Adipose tissue (tissue), 3 donors: Measurements from ENCODE around the gene ATP5F1E. TPM values are rescaled to one million over a fixed set of nuclear protein-coding genes. Genes with fewer than 3 reads are reported as not detected.

Experiments used
- H3K27ac ChIP-seq: one replicate; pipeline ENCODE4 v1.5.1; 2013; ENCODE audit warnings: low read depth, low read length
- WGBS, 3 donors: extraction: QIAGEN DNeasy Blood & Tissue Kit; methylation state at CpG; one replicate each; pipeline ENCODE4 v1.1.7; 2013; 5-methylcytosine and 5-hydroxymethylcytosine counted together
- polyA plus RNA-seq, 3 donors: library from polyadenylated mRNA; stranded (reverse); fragments of 200-250 nt; gene quantifications; one replicate each; pipeline ENCODE4 v1.2.3, GENCODE V29; 2013
- donor health status: healthy with polysubstance abuse.
- donor health status: Bipolar disorder and iron deficiency.
- donor health status: healthy.

The ATP5F1E gene
- polyA plus RNA-seq, 3 donors = 21.7 to 84.9 (median 77.4) TPM

DNA sequence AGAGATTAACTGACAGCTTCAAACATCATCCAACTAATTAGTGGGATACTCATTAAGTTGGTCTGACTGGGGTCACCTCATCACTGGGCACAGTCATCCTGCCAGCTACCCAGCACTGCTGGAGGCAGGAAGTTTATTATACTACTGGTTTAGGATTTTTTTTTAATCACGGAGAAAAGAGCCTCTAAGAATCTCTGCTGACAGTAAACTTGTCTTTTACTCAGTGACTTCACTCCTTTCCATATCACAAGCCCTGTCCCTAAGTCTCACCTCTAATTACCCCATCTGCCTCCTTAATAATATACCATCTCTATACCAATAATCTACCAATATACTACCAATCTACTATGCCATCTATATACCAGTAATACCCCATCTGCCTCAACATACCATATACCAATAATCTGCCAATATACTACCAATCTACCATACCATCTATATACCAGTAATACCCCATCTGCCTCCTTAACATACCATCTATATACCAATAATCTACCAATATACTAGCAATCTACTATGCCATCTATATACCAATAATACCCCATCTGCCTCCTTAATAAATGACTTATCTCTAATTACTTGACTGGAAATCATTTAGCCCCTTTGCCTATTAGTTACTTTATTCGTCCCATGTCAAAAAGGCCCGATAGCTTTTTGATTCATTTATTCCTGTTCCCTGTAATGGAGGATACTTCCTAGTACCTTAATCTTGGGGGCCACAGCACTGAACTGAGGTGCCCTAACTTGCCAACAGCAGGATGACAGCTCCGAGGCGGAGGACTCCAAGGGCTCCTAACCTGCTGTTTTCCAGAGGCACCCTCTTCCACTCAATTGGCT, 5.0 kb downstream of the ATP5F1E start:
- 83 to 87% (median 84%) methylated on average over 5 of the region's 5 CpGs for WGBS, 3 donors
- no peak overlapping the region for H3K27ac ChIP-seq

DNA sequence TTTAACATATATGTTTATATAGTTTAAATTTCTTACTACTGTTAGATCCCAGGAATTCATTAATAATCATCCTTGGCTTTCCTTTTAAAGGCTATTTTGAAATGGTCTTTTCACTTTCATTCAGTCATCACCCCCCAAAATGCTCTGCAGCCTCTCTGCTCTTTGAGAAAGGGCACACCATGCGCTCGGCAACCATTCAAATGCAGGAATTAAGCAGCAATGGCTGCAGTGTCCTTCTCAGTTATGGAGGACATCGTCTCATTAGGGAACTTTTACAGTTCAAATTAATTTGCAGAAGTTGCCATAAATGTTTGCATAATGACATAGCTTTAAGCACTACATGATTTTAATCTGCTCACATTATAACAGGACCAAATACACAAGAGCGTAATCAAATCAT, 6.6 kb downstream of the ATP5F1E start:
- H3K27ac ChIP-seq = no peak overlapping the region
- WGBS, 3 donors = 89 to 95% (median 94%) methylated on average over 4 of the region's 4 CpGs

DNA sequence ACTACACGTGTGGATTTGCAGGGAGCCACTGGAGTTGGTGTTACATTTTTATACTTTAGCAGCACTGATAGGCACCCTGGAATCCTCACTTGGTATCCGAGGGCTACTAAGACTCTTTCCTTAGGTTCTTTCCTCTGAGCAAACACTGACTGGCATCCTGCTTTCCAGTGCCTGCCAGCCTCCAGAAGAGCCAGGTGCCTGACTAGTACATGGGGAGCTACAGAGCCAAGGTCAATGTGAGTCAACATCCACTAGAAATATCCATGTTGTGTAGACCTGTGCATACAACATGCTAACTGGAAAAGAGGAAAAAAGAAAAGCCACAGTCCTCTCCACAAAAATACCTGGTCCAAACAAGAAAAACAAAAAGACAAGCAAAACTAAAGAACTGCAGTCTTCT, 7.0 kb downstream of the ATP5F1E start:
- no peak overlapping the region for H3K27ac ChIP-seq
- 47 to 78% (median 76%) methylated on average over 2 of the region's 2 CpGs for WGBS, 3 donors

DNA sequence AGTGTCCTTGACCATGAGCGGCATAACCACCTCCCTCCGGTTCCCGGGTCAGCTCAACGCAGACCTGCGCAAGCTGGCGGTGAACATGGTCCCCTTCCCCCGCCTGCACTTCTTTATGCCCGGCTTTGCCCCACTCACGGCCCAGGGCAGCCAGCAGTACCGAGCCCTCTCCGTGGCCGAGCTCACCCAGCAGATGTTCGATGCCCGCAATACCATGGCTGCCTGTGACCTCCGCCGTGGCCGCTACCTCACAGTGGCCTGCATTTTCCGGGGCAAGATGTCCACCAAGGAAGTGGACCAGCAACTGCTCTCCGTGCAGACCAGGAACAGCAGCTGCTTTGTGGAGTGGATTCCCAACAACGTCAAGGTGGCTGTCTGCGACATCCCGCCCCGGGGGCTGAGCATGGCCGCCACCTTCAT, 8.0 kb downstream of the ATP5F1E start:
- 95 to 97% (median 96%) methylated on average over 24 of the region's 24 CpGs for WGBS, 3 donors
- H3K27ac ChIP-seq = no peak overlapping the region

DNA sequence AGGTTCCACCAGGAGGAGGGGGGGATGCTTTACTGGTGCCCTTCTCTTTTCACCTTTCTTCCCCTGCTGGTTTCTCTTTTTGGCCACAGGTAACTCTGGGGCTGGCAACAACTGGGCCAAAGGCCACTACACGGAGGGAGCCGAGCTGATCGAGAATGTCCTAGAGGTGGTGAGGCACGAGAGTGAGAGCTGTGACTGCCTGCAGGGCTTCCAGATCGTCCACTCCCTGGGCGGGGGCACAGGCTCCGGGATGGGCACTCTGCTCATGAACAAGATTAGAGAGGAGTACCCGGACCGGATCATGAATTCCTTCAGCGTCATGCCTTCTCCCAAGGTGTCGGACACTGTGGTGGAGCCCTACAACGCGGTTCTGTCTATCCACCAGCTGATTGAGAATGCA, 8.5 kb downstream of the ATP5F1E start:
- WGBS, 3 donors = 94 to 97% (median 96%) methylated on average over 13 of the region's 13 CpGs
- no peak overlapping the region for H3K27ac ChIP-seq

DNA sequence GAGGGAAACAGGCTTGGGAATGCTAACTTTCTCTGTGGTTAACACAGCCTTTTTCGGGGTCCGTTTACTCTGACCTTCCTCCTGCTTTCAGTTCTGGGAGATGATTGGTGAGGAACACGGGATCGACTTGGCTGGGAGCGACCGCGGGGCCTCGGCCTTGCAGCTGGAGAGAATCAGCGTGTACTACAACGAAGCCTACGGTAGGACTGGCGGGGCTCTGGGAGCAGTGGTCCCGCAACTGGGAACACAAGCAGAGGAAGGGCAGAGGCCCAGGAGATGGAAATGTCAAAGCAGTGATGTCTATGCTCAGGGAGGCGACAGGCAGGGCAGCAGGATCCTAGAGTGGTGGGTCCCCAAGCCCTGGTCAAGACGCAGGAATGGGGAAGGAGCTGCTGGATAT, 9.4 kb downstream of the ATP5F1E start:
- H3K27ac ChIP-seq = no peak overlapping the region
- WGBS, 3 donors = 91 to 95% (median 92%) methylated on average over 15 of the region's 15 CpGs

DNA sequence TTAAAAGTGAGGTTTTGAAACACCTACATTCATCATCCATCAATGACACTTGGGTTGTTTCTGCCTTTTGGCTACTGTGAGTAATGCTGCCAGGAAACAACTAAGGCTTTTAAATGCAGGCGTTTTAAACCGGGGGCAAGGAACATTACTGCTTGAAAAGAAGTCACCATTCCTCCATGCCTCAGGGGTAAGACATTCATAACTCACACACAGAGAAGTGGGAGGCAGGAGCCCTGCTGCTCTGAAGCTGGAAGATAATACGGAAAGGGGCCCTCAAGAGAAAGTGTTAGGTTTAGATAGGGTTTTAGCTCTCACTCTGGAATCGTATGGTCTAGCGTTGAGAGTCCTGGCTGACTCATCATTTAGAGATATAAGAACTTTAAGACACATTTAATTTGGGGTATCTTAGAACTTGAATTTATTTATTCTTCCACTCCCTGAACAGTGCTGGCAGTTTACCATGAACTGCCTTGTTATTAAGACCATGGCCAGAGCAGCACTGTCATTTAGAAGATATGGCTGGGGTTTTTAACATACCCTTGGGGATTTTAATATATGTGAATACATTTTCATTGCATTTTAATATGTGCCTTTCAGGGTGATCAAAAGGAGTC, 11.1 kb downstream of the ATP5F1E start:
- H3K27ac ChIP-seq = no peak overlapping the region
- WGBS, 3 donors = 60 to 72% (median 64%) methylated on average over 5 of the region's 5 CpGs

DNA sequence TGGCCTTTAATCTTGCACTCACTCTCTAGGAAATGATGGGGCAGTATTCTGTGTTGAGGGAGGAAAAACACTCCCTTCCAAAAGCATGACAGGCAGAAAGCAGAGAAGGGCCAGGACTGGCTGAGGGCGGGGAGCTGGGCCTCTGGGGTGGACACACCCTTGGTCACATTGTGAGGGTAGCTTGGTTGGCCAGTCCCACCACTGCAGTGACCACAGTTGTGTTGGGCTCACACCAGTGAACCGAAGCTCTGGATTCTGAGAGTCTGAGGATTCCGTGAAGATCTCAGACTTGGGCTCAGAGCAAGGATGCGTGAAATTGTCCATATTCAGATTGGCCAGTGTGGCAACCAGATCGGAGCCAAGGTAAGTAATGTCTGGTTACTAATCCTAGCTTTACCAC, 12.9 kb downstream of the ATP5F1E start, which contains the start of gene TUBB1:
TUBB1 (plus strand) TSS at position 213 of the 400 bp plus-strand sequence; CDS start at position 307, 94 bp downstream.
- 92 to 98% (median 95%) methylated on average over 5 of the region's 5 CpGs for WGBS, 3 donors

DNA sequence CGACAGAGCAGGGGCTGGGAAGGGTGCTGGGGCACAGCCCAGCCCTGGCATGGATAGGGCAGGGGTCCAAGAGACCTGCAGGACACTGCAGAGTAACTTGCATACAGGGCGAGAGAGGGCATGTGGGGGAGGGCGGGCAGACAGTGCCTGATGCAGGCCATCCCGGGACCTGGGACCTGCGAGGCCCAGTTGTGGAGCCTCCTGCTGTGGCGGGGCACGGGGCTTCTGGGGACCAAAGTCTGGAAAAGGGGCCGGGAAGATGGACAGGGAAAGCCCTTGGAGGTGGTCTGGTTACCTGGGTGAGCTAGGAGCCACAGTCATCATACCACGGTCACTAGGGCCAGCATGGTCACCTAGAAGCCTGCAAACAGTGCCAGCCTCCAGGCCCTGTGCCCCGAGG, 13.3 kb downstream of the ATP5F1E start:
- no peak overlapping the region for H3K27ac ChIP-seq
- 93% methylated on average over 10 of the region's 10 CpGs for WGBS, 3 donors

More for the DNA sequence above, 12.9 kb downstream of the ATP5F1E start, which contains the start of gene TUBB1:
- H3K27ac ChIP-seq = no peak within 1 kb of the TSS

DNA sequence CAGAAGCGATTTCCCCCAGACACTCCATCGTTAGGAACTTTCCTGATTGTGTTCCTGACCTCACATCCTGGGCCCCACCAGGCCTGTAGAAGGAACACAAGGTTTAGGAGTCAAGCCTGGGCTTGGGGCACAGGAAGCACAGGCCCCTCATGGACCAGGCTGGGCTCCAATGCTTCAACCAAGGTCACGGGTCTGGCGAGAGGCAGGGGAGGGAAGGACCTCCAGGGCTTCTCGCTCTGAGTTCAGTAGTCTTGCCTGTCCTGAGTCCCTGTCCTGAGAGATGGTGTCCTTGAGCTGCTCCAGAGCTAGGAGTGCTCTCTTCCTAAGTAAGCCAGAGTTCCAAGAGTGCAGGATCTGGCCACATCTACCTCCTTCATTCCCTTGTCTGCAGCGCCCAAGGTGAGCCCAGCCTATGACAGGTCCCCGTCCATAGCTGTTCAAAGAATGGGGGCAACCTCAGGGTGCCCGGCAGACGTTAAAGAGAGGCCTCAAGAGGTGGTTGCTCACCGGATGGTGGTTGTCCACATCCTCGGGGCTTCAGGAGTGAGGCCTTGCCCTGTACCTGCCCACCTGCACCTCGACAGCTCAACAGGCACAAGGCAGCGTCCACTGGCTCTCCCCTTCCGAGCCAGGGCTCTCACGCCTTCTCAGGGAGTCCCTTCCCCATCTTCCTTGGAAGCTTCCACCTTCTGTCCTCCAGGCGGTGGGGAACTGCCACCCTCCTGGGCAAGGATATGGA, 14.5 kb downstream of the ATP5F1E start:
- WGBS, 3 donors = 87 to 92% (median 91%) methylated on average over 16 of the region's 16 CpGs
- H3K27ac ChIP-seq = no peak overlapping the region

DNA sequence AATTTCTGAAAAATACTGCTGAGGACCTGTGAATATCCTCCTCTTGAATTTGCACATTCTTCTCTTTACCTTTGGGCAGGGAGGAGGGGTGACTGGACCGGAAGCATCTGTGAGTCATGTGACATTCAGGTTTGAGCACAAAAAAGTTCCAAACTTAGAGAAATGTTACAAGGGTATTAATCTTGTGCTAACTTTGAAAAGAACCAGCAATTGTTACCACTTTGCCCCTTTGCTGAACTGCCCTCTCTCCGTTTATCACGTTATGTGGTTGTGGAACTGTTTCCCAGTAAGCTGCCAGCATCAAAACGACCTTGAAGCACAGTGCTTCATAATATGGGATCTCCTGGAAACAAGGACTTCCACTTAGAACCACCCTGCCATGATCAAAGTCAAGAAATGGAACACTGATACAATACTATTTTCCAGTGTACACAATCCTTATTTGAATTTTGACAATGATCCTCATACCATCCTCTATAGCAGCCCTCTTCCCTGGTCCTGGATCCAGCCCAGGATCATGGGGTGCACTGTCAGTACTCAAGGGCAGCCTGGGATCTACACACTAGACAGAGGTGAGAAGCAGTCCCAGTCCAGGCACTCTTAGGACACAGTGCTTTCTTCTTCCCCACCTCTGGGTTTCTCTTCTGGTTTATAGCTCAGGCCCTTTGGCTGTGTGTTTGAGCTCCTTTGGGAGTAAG, 15.2 kb downstream of the ATP5F1E start:
- WGBS, 3 donors = 28 to 42% (median 40%) methylated on average over 4 of the region's 4 CpGs
- no peak overlapping the region for H3K27ac ChIP-seq

DNA sequence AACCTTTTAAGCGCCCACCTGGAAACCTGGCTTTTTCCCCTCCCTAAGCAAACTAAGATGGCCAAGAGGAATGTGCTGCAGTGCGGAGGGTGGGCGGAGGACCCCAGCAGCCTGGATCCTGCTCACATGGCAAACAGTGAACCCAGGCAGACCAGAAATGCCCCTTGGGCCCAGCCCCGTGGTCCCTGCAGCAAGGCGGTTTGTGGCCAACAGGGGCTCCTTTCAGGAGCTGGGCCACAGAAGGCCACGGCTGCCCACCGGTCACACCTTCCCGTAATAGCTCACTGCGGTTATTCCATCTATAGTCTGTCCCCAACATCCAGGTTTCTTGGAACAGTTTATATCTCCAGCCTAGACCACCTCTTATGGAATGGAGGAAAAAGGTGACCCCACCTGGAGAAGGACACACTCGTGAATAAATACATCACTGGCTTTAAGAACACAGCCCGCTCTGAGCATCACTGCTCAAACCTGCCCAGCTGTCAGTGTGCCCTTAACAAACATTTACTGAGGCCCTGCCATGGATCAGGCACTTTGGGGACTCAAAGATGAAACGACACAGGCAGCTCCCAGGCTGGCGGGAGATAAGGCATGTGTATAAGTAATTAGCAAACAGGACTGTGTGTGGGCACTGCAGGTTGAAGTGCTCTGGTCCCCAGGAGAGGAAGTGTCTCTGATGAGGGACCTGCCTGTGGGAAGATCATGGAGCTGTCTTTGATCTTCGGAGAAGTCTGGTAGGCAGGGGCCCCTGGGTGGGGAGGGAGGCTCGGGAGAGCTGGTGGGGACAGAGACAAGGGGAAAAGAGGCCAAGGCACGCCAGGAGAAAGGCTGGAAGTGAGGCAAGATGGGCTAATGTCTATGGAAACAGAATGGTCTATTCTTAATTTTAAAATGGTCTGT, 16.1 kb downstream of the ATP5F1E start:
- no peak overlapping the region for H3K27ac ChIP-seq
- WGBS, 3 donors = 70 to 81% (median 77%) methylated on average over 15 to 16 of the region's 16 CpGs

DNA sequence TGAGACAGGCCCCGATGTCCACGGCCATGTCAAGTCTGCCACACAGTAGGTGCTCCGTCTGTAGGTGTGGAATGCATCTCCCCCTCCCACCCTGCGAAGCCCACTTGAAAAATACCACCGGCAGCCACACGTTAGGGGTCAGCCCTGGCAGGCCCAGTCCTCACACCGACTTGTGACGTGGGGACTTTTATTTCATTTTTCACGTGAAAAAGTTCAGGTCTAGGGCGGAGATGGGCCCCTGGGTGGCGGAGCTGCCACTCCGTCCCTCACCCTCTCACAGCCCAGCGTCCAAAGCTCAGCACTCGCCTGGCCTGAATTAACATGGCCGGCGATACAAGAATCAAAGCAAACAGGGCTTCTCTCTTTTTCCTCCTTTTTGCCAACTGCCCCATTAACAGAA, 16.7 kb downstream of the ATP5F1E start:
- WGBS, 3 donors = 86 to 93% (median 91%) methylated on average over 16 of the region's 16 CpGs
- H3K27ac ChIP-seq = no peak overlapping the region

DNA sequence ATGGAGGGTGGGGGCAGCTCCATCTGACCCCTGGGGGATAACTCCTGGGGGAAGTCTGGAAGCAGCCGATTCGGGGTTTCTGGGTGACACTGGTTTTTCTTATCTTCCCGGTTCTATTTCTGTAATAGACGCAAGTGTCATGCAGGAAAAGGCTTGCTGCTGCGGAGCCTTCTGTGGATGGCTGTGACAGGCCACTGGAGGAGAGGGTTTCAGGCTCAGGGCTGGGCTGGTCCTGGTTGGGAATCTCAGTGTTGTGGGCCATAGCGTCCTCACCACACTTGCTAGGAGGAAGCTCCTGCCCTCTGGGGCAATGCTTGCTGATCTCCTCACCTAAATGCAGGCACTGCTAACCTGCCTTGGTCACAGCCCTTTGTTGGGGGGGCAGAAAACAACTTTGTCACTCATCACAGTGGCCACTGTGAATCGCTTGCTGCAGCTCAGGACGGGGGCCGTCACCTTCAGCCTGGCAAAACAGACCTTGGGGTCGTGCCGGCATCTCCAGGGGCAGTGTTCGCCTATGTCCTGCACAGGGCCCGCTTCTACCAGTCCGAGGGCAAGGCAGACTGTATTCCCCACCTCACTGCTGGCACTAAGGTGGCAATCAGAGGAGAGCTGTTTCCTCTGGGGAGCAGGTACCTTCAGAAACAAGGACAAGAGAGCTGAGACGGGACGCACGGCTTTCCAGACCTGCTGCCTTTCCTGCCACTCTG, 17.3 kb downstream of the ATP5F1E start:
- WGBS, 3 donors = 84 to 87% (median 85%) methylated on average over 17 of the region's 17 CpGs
- no peak overlapping the region for H3K27ac ChIP-seq

DNA sequence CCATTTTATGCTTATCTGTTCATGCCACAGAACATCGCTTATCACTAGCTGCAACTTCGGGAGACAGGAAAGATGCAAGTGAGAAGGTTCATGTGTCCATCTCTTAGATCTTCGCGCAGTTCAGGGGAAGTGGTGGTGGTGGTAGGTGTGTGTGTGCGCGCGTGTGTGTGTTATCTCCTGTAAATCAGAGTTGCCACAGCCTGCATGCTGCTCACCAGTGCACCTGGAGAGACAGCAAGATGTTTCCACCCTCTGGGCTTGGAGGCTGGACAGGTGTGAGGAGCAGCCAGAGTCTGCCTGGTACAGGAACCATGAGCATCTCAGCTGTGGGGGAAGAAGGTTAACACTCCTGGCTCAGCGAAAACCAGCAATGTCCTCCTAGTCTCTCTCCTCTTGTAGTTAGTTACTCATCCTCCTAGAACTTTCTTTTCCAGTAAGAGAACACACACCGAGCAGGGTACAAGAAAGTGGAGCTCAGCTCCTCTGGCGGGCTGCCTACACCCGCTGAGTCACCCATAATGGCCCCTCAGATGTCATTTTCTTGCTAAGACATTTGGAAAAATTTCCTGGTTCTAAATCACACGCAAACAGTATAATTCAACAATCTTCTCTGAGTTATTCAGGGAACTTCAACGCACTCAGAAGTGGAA, 18.1 kb downstream of the ATP5F1E start:
- no peak overlapping the region for H3K27ac ChIP-seq
- 65 to 77% (median 66%) methylated on average over 13 of the region's 13 CpGs for WGBS, 3 donors
